Mucosa of descending colon (tissue), 3 donors: ENCODE data around the gene CAD. TPM values are rescaled to one million over a fixed set of nuclear protein-coding genes. Genes with fewer than 3 reads are reported as not detected.
"Not testable (repeated sequence)": the region's sequence is repeated elsewhere in the genome, so short reads cannot be mapped to it uniquely, and the experiment has no call there.

Experiments used
- ATAC-seq: fragments of 200-7000 bp; cut with Tn5 transposase; one replicate; pipeline ENCODE4 v1.9.1; 2020; ENCODE audit warnings: mild to moderate bottlenecking, moderate library complexity
- DNase-seq, 3 donors: peaks; one replicate each; pipeline ENCODE4 v3.0.0-alpha.2; 2020
- H3K36me3 ChIP-seq: fragments of 200-600 bp; one replicate; pipeline ENCODE4 v1.8.0; 2021; ENCODE audit warnings: low read depth, mild to moderate bottlenecking
- H3K4me1 ChIP-seq: fragments of 200-600 bp; one replicate; pipeline ENCODE4 v1.8.0; 2021; ENCODE audit warnings: low read depth, mild to moderate bottlenecking
- H3K4me3 ChIP-seq: fragments of 200-600 bp; one replicate; pipeline ENCODE4 v1.8.0; 2021; ENCODE audit warnings: mild to moderate bottlenecking
- H3K9me3 ChIP-seq: fragments of 200-600 bp; one replicate; pipeline ENCODE4 v1.8.0; 2021; ENCODE audit warnings: mild to moderate bottlenecking
- CTCF ChIP-seq: fragments of 200-600 bp; IDR thresholded peaks from one replicate; pipeline ENCODE4 v1.8.0; 2022; ENCODE audit warnings: antibody characterized with exemption, mild to moderate bottlenecking
- intact Hi-C, 2 donors: fragments of 100-400 bp; cut with DNase I in 1 of 2; cut with micrococcal nuclease in 1 of 2; formaldehyde crosslinking; loops; one replicate each; pipeline versions ENCODE4 v1.11.0 to v1.11.1; 2022; cut with DNase I, micrococcal nuclease
- total RNA-seq, 3 donors: library from RNA; stranded (reverse); fragmentation: NEBNext Ultra II Directional in 2 of 3; extraction: Animal tissue kit (Norgen Biotek cat#: 25700) in 2 of 3; gene quantifications; one replicate each; pipeline versions ENCODE4 v1.2.1 to v1.2.4, GENCODE V29; 2021 to 2023
- donor health status: DM: no; HTN: no; CAD: no; lungs with moderate emphysema.
- donor health status: DM: no; HTN: no; CAD: no.
- donor health status: DM: no; HTN: yes; CAD: no.

CAD gene
- total RNA-seq, 3 donors from 2014 or later: 22.7 to 29.8 (median 24.7) TPM

- intact Hi-C loops: no loop called here
- H3K4me1 ChIP-seq: no peaks in the 10 kb centered on the region
- peak; percentile 77 for ATAC-seq
- DNase-seq: peak in 1 of 3 donors; percentile 31
- no peak overlapping the region for H3K4me3 ChIP-seq
- no peaks in the 10 kb centered on the region for H3K9me3 ChIP-seq
- no peak for TF ChIP-seq CTCF
- H3K36me3 ChIP-seq: no peaks in the 10 kb centered on the region
These were observed 31.7 kb upstream of the CAD start for GRCh38 chr2:27185331-27186026.

GRCh38 chr2:27186613-27187345 lies 30.4 kb upstream of the CAD start:
- intact Hi-C loops: no loop called here
- DNase-seq (no peak), ATAC-seq (no peak)
- H3K36me3 ChIP-seq: no peaks in the 10 kb centered on the region
- H3K9me3 ChIP-seq: no peaks in the 10 kb centered on the region
- TF ChIP-seq CTCF: no peak
- no peaks in the 10 kb centered on the region for H3K4me1 ChIP-seq
- H3K4me3 ChIP-seq: no peak overlapping the region

- Histone ChIP-seq H3K9me3 (no peaks in the 10 kb centered on the region), H3K4me1 (peaks cover 4% of the 10 kb centered on the region), H3K36me3 (no peaks in the 10 kb centered on the region), H3K4me3 (no peak overlapping the region)
- no peak for TF ChIP-seq CTCF
- ATAC-seq: no peak
- no peak for DNase-seq
- intact Hi-C loops: no loop called here
These were observed 27.2 kb upstream of the CAD start for GRCh38 chr2:27189989-27190388.

GRCh38 chr2:27191070-27191829 lies 25.9 kb upstream of the CAD start:
- intact Hi-C loops: no loop called here
- peak in 1 of 3 donors; percentile 70 for DNase-seq
- H3K36me3 ChIP-seq: no peaks in the 10 kb centered on the region
- peak; percentile 18 for TF ChIP-seq CTCF
- H3K4me3 ChIP-seq: no peak overlapping the region
- H3K4me1 ChIP-seq: peaks cover 6% of the 10 kb centered on the region
- no peaks in the 10 kb centered on the region for H3K9me3 ChIP-seq
- peak; percentile 50 for ATAC-seq

GRCh38 chr2:27194538-27195354 lies 22.4 kb upstream of the CAD start:
- ATAC-seq (peak; percentile 81), DNase-seq (no peak)
- Histone ChIP-seq H3K4me1 (peaks cover 6% of the 10 kb centered on the region), H3K36me3 (no peaks in the 10 kb centered on the region), H3K9me3 (no peaks in the 10 kb centered on the region), H3K4me3 (no peak overlapping the region)
- no peak for TF ChIP-seq CTCF
- intact Hi-C loops: no loop called here

- DNase-seq, intact Hi-C loops, ATAC-seq, H3K36me3 ChIP-seq, H3K4me3 ChIP-seq, H3K9me3 ChIP-seq, H3K4me1 ChIP-seq: not testable (repeated sequence)
These were observed 21.4 kb upstream of the CAD start for GRCh38 chr2:27195799-27196198.

GRCh38 chr2:27198068-27198467 lies 19.1 kb upstream of the CAD start:
- ATAC-seq, DNase-seq, H3K4me1 ChIP-seq, H3K36me3 ChIP-seq, H3K4me3 ChIP-seq, intact Hi-C loops, H3K9me3 ChIP-seq: not testable (repeated sequence)
